NCI-H128 (cell line): ENCODE measurements around the gene PRM2.

Experiments
- DNase-seq: peaks from one replicate; lab custom pipeline; 2025; ENCODE audit not compliant: unreplicated experiment; lab: John Stamatoyannopoulos, UW

The PRM2 gene

DNA sequence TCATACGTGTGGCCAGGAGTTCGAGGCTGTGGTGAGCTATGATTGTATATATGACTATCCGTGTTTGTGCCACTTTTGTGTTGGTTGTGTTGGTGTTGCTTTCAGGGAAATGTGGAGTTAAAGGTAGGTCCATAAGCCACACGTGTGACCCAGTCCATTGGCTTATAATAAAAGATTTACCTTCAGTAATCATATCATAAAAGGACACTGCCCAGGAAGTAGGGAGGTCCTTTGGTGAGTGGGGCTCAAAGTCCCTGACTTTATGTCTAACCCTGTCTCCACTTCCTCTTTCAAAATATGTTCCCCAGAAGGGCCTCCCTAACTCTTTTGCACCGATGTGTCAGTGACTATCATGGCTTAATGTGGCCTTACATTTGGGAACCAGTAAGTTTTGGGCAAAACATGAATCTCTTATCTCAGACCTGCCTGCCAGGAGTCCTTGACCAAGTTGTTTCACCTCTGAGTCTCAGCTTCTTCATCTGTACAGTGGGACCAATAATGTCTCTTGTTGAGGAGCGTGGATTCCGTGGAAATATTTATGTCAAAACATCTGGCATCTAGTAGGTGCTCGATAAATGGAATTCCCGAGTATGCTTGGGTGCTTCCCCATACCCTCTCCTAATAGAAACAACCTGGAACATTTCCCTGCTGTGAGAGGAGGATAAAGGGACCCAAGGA lies 12.0 kb downstream of the PRM2 start:
- no peak for DNase-seq

DNA sequence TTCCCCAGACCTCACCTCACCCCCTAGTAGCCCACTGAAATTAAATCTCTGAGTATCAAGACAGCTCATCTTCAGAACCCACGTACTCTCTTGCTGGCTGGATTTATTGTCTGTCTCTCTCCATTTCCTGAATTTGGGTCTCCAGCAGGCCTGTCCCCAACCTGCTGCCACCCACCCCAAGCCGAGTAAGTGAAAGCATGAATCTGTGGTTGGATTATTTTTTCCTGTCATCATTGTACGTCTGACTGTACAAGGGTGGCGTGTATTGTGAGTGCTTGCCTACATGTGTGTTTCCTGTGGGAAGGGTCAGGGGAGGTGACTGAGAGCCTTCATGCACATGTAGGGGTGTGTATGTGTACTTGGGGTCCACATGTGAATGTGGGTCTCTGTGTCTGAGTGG lies 12.5 kb downstream of the PRM2 start:
- DNase-seq = no peak

DNA sequence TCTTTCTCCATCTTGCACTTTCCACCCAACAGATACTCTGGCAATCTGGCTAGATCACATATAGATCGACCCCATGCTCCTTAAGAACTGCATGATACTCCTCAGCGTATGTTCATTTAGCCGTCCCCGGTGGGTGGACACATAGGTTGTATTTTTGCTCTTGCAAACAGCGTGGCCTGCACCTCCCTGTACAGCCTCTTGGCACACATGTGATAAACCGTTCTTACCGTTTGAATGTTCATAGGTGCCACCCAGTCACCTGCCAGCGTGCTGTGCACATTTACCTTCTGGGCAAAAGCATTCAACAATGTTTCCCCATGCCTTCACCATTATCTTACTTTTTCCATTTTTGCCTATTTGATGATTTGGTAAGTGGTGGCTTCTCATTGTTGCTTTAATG lies 13.4 kb downstream of the PRM2 start:
- DNase-seq = no peak

DNA sequence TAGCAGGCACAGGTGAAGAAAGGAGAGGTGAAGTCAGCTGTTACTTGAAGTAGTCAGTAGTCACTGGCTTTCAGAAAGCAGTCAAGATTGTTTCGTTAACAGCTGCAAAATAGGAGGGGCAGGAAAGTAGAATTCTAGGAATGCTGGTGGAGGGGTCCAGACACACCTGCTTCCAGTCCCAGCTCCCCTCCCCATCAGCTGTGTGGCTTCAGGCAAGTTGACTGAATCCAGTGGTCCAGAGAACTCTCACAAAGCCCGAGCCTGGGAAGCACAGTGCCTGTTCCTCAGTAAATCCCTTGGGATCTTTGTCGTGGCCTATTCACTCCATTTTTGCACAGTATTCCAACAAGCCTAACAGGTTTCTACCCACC lies 15.7 kb downstream of the PRM2 start:
- no peak for DNase-seq

DNA sequence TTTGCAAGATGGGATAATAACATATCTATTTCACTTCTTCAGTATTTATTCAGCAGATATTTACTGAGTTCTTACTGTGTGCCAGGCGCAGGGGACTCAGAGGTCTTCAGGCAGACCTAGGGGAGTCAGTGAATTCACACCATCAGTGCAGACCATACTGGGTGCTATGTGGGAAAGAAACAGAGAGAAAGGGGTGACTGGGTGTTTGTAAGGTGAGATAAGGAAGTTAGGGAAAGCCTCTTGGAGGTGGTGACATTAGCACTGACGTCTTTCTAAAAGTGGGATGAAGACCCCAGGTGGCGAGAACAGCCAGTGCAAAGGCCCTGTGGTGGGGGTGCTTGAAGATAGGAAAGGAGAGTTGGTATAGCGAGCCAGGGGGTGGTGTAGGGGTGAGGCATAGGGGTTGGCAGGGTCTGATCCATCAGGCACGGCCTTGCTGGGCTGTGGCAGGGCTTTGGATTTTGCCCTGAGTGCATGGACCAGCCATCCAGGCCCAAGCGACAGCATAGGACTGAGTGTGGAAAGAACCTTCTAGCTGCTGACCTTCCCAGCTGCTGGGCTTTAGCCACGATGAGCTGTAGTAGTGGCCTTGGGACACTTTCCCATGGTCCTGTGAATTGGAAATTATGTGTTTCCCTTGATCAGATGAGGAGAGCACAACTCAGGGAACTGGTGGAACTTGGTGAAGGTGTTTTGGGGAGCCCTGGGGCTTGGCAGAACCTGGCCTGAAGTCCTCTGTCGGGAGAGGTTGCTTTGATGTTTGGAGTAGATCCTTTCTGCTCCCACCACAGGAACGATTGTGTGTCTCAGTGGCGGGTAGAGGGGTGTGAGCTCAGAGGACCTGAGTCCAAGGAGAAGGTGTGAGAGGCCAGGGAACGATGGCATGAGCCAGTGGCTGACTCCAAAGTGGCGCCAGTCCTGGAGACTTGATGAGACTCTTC lies 16.4 kb downstream of the PRM2 start:
- DNase-seq = no peak

DNA sequence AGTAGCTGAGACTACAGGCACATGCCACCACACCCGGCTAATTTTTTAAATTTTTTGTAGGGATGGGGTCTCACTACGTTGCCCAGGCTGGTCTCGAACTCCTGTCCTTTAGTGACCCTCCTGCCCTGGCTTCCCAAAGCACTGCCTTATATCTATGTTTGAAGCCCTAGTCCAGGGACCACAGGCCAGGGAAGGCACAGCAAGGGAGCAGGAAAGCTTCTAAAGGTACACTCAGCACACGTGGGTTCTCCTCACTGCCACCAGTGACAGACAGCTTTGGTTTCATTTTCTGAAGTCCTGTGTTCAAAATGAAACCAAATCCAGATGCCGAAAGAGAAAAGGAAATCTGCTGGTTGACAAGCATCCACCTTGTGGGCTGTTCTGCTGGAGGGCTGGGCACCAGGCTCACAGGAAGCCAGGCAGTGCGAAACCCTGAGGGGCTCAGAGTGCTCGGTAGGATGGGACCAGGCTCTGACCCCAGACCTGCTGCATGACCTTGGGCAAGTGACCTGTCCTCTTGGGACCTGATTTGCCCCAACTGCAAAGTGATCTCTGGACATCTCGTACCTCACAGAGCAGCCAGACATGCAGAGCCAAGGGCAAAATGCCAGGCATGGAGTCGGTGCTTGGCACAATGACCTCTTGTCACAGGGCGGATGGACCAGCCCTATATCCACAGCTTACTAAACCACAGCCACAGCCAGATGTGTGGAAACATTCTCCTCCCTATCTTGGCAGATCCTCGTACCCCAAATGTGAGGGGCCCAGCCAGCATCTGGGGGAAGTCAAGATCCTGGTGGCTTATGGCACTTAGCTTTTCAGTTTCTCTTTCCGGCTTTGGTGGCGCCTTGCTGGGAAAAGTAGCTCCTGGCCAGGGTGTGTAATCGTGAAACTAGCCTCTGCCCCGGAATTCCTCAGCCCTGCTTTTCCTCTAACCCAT lies 17.5 kb downstream of the PRM2 start:
- no peak for DNase-seq

DNA sequence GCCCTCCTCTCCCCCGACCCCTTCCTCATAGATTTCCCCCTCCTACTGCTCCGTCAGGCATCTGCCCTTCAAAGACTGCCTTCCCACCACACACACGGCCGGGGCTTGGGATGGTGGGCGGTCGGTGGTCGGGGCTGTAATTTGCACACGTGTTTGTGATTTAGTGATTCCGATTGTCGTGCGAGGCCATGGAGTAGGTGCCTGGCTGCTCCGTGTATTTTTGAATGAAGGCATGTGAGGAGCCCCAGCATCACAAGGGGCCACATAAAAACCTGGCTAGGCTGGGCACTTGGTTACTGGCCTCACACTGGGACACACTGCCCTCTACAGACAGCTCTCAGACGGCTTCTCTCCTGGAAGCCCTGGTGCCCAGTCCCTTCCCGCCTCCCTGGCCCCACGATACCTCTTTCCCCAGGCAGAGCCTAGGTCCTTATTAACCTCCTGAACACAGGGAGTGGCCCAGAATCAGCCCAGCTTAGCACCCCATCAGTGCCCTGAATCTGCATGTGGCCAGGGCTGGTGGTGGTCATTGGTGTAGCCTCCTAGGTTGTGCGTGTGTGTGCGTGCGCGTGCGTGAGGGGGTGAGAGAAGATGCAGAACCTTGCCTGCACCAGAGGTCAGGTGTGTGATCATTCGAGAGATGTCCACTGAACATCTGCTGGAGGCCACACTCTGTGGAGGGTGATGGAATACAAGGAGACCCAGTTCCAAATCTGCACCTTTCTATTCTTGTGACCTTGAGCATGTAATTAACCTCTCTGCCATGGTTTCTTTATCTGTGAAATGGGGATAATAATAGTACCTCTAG lies 18.9 kb downstream of the PRM2 start:
- peak; percentile 13 for DNase-seq

DNA sequence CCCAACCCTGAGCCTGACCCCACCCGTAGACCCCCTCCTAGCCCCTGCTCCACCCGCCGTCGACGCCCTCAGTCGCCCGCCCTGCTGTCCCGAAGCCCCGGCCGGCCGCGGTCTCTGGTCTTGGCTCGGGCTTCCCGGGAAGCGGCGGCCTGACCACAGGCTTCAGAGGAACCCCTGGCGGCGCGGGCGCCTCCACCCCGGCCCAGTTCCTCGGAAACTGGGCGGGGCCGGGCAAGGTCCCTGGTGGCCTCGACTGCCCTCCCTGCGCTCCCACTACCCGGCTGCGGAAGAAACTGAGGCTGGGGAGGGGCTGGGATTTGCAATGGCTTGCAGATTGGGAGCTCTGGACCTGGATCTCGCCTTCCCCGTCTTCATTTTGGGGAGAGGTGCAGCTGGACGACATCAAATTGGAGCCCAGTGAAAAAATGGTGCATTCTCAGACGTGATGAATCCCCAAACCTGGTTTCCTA lies 19.6 kb downstream of the PRM2 start:
- DNase-seq = no peak

DNA sequence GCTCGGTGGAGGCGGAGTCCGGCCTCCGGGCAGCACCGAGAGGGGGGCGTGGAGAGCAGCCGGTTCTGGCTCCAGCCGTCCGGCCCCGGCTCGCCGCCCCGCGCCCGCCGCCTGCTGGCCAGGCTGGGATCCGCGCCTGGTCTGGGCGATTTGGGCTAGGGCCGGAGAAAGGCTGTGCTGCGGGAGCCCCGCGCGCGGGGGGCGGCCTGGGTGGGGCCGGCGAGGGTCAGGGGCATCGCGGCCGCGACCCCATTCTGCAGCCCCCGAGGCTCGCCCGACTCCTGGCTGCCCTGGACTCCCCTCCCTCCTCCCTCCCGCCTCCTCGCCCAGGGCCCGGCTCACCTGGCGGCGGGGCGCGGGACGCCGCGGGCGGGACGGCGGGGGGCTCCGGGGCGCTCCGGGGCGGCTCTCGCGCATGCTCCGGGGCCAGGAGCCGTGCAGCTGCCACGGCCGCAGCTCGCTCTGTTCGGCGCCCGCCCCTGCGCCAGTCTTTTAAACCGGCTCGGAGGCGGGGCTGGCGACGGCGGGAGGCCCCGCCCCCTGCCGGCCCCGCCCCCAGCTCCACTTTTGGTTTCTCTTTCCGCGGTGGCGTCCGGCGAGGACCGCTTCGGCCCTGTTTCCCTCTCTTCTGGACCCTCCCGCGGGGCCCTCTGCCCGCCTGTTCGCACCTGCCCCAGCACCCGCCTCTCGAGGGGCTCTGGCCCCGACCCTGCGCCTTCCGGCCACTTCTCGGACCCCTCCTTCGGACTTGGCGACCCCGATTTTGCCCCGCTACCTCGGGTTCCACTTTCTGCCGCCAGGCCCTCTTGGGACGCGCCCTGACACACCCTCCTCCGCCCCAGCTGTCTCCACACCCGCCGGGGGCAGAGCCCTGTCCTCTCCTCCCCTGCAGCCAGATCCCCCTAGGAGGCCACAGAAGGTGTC lies 20.3 kb downstream of the PRM2 start, which contains the start of gene SOCS1:
TSS of gene SOCS1 (minus strand) at position 468 of the 924 bp plus-strand sequence. CDS start 726 bp downstream, outside the sequence.
- DNase-seq = peak; percentile 53

DNA sequence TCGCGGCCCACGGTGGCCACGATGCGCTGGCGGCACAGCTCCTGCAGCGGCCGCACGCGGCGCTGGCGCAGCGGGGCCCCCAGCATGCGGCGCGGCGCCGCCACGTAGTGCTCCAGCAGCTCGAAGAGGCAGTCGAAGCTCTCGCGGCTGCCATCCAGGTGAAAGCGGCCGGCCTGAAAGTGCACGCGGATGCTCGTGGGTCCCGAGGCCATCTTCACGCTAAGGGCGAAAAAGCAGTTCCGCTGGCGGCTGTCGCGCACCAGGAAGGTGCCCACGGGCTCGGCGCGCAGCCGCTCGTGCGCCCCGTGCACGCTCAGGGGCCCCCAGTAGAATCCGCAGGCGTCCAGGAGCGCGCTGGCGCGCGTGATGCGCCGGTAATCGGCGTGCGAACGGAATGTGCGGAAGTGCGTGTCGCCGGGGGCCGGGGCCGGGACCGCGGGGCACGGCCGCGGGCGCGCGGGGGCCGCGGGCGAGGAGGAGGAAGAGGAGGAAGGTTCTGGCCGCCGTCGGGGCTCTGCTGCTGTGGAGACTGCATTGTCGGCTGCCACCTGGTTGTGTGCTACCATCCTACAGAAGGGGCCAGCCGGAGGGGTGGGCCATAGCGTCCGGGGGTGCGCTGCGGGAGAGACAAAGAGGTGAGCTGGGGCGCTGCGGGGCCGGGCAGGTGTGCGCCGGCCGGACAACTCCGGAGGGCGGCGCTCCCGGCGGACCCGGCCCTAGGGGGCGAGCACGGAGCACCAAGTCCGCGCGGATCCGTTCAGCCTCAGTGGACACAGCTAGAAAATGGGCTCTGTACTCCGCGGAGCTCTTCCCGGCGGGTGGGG lies 21.2 kb downstream of the PRM2 start:
- DNase-seq = no peak

DNA sequence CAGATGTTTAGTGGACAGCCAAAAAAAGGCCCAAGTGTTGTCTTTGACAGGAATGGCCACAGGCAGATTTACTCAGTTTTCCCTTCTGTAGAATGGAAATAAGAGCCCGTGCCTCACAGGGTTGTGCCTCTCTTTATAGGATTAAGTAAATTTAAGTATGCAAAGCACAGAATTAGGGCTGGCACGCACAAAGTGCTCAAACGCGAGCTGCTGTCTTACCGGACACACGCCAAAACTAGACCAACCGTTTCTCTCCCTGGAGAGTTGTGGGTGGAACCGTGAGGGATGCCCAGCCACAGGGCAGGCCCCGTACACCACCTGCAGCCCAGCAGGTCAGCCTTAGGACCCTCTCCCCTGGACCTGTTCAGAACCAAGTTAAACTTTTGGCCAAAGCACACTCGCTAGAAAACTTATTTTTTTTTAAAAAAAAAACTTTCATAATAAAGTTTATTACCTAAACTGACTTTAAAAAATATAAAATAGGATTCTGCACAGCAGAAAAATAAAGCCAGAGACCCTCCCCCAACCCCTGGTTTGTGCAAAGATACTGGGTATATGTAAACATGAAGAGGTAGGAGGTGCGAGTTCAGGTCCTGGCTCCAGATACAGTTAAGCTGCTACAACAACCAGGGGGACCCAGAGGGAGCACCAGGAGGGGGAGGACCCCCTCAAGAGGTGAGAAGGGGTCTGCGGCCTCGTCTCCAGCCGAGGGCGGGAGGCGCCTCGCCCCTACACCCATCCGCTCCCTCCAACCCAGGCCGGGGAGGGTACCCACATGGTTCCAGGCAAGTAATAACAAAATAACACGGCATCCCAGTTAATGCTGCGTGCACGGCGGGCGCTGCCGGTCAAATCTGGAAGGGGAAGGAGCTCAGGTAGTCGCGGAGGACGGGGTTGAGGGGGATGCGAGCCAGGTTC lies 22.0 kb downstream of the PRM2 start:
- no peak for DNase-seq

DNA sequence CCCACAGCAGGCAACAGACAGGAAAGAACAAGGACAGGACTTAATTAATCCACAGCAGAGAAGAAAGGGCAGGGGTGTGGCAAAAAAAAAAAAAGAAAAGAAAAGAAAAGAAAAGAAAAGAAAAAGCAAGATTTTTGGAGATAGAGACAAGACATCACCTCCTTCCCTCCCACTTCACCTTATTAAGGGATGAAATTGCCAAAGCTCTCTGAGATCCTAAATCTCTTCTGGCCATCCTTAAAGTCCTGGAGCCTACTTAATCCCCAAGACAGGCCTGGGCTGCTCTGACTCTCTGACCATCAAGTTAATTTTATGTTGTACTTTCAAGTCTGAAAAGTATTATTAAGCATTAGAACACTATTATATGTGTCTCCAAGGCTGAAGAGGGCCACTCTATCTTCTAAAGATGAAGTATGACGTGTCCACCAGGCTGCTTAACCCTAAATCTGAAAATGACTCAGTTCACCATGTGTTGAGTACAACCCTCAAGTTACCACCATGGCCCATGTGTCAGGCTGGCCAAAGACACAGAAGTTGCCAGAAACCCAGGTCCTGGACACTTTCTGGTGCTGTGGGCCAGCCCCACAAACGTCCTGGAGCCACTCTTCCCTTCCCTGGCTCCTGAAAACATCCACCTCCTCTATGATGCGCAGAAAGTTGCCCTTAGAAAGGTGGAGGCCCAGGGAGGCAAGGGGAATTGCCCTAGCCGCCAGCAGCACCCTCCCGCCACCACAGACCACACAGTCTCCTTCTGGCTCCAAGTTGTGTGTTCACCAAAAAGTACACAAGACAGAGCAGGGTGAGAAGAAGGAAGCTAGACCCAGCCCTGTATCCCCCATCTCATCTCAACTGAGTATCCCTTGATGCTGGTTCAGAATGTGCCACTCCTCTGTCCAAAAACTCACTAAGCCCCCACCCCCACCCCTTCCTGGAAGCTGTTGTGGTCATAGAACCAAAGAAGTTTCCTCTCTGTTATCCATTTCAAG lies 23.0 kb downstream of the PRM2 start:
- no peak for DNase-seq

DNA sequence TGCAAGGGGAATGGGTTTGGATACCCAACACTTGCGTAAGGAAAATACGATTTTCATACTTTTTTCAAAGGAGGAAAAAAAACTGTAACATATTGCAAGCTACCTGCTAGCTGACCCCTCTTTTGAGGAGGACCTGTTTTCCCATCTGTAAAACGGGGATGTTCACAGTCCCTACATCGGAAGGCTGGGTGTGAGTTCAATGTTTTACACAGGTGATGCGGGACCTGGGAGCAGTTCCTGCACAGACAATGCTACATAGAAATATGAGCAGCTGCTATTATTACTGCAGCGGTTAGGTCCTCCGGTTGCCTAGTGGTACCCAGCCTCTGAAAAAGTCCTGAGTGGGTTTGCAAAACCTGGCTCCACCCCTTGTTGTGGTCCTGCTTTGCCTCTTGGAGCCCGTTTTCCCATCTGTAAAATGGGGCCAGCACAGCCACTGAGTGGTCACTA lies 23.8 kb downstream of the PRM2 start:
- no peak for DNase-seq

DNA sequence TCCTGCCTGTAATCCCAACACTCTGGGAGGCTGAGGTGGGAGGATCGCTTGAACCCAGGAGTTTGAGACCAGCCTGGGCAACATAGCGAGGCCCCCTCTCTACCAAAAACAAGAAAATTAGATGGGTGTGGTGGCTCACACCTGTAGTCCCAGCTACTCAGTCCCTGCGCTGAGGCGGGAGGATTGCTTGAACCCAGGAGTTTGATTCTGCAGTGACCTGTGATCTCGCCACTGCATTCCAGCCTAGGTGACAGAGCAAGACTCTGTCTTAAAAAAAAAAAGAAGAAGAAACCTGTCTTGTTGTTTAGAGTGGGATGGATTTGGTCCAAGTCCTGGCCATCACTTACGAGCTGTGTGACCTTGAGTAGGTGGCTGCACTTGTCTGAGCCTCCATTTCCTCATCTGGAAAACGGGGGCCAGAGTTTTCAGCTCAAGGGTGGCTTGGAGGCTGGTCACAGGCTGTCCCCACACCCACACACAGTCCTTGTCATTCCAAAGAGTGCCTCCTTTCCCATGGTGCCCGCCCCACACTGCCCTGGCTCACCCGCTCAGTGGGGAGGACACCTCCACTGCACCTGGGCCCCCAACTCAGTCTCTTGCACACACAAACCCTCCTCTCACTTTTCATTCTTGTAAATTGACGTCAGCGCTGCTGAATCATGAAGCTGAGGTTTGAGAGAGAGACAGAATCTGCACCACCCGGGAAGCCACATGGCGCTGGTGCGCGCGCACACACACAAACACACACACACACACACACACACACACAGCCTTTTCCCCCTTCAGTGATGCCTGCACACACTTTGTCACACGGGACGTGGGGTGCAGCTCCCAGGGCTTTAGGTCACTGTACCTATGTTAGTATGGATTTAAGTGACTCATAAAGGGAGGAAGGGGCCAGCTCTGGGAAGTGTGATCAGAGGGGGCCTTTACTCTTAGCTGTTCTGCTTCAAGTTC lies 24.5 kb downstream of the PRM2 start:
- DNase-seq = no peak
